Activated CD4-positive, alpha-beta memory T cell treated with anti-CD3 and anti-CD28 coated beads, Interleukin-2, amount 10 ng/mL, durations not matched to agents 7 days and 5 days (primary cell): ENCODE data around the gene CCDC51. TPM values are rescaled to one million over a fixed set of nuclear protein-coding genes. Genes with fewer than 3 reads are reported as not detected.
"Not testable (repeated sequence)": the region's sequence is repeated elsewhere in the genome, so short reads cannot be mapped to it uniquely, and the experiment has no call there.

Experiments
- CTCF ChIA-PET: fragments of 350-600 bp; sonication (Branson Sonifier 250); formaldehyde crosslinking; loops from one replicate; lab custom pipeline; 2021; ENCODE audit warnings: antibody characterized with exemption, inconsistent platforms; lab: Charles Lee
- POLR2A ChIA-PET: fragments of 350-600 bp; sonication (Branson Sonifier 250); formaldehyde crosslinking; loops from one replicate; lab custom pipeline; 2021; ENCODE audit warnings: antibody characterized with exemption; lab: Charles Lee
- DNase-seq: peaks from one replicate; pipeline ENCODE4 v3.0.0-alpha.2; 2020
- H3K27ac Mint-ChIP-seq: one replicate; pipeline ENCODE4 v1.8.0; 2021; ENCODE audit warnings: mild to moderate bottlenecking, mixed read lengths
- H3K27me3 Mint-ChIP-seq: one replicate; pipeline ENCODE4 v1.8.0; 2021; ENCODE audit warnings: mixed read lengths
- H3K36me3 Mint-ChIP-seq: one replicate; pipeline ENCODE4 v1.8.0; 2021; ENCODE audit warnings: low read depth, mixed read lengths
- H3K4me1 Mint-ChIP-seq: one replicate; pipeline ENCODE4 v1.8.0; 2021; ENCODE audit warnings: mixed read lengths
- H3K4me3 Mint-ChIP-seq: one replicate; pipeline ENCODE4 v1.8.0; 2021; ENCODE audit warnings: mild to moderate bottlenecking, mixed read lengths
- H3K9me3 Mint-ChIP-seq: one replicate; pipeline ENCODE4 v1.8.0; 2021; ENCODE audit warnings: mixed read lengths
- total RNA-seq, 2 experiments: library from RNA; stranded (reverse); gene quantifications; one replicate each; pipeline ENCODE4 v1.2.3, GENCODE V29; 2021

The CCDC51 gene
- total RNA-seq, 2 experiments from 2014 or later = 14.9 to 17.5 TPM

GRCh38 chr3:48407542-48408099 is 32.3 kb downstream of the CCDC51 start:
- Mint-ChIP-seq H3K9me3 (no peaks in the 10 kb centered on the region), H3K27ac (no peak overlapping the region), H3K27me3 (no peaks in the 10 kb centered on the region), H3K4me3 (no peak overlapping the region), H3K36me3 (no peaks in the 10 kb centered on the region), H3K4me1 (no peaks in the 10 kb centered on the region)
- DNase-seq = peak; percentile 14
- ChIA-PET CTCF (interaction anchor here (0.8 to 12.4 kb wide), 5 partner anchors 8 to 159 kb away, joined by 3 to 261 read pairs (median 3); no protein-coding TSS in a partner anchor), POLR2A (interaction anchor here (0.7 to 1.3 kb wide), 3 partner anchors 8 to 130 kb away, joined by 3 to 4 read pairs (median 3); no protein-coding TSS in a partner anchor)

- Mint-ChIP-seq H3K27me3 (no peaks in the 10 kb centered on the region), H3K4me3 (no peak overlapping the region), H3K27ac (no peak overlapping the region), H3K36me3 (no peaks in the 10 kb centered on the region), H3K9me3 (no peaks in the 10 kb centered on the region), H3K4me1 (no peaks in the 10 kb centered on the region)
- ChIA-PET CTCF (interaction anchor here (1.2 to 12.4 kb wide), 2 partner anchors 28 to 151 kb away, joined by 4 to 261 read pairs; no protein-coding TSS in a partner anchor), POLR2A (interaction anchor here (0.7 to 1.1 kb wide), 2 partner anchors 12 to 129 kb away, joined by 3 read pairs; no protein-coding TSS in a partner anchor)
- DNase-seq = no peak
Measured at GRCh38 chr3:48406443-48407431, 33.2 kb downstream of the CCDC51 start.

- no peaks in the 10 kb centered on the region for H3K9me3 Mint-ChIP-seq
- no peak overlapping the region for H3K27ac Mint-ChIP-seq
- ChIA-PET CTCF (interaction anchor here (12.4 kb wide), 1 partner anchor 29 kb away, joined by 261 read pairs; no protein-coding TSS in a partner anchor), POLR2A (no interaction called here)
- H3K4me1 Mint-ChIP-seq = peaks cover under 1% of the 10 kb centered on the region
- H3K27me3 Mint-ChIP-seq = peaks cover under 1% of the 10 kb centered on the region
- H3K36me3 Mint-ChIP-seq = no peaks in the 10 kb centered on the region
- DNase-seq = no peak
- no peak overlapping the region for H3K4me3 Mint-ChIP-seq
Measured at GRCh38 chr3:48405971-48406370, 33.9 kb downstream of the CCDC51 start.

GRCh38 chr3:48405343-48405881 is 34.5 kb downstream of the CCDC51 start:
- no peak overlapping the region for H3K4me3 Mint-ChIP-seq
- H3K27me3 Mint-ChIP-seq = peaks cover 2% of the 10 kb centered on the region
- no peak overlapping the region for H3K27ac Mint-ChIP-seq
- ChIA-PET CTCF (interaction anchor here (12.4 kb wide), 1 partner anchor 30 kb away, joined by 261 read pairs; no protein-coding TSS in a partner anchor), POLR2A (no interaction called here)
- no peak for DNase-seq
- no peaks in the 10 kb centered on the region for H3K9me3 Mint-ChIP-seq
- H3K36me3 Mint-ChIP-seq = no peaks in the 10 kb centered on the region
- H3K4me1 Mint-ChIP-seq = peaks cover 2% of the 10 kb centered on the region

- DNase-seq = no peak
- Mint-ChIP-seq H3K4me3 (no peak overlapping the region), H3K36me3 (no peaks in the 10 kb centered on the region), H3K27me3 (peaks cover 2% of the 10 kb centered on the region), H3K27ac (no peak overlapping the region), H3K4me1 (peaks cover 2% of the 10 kb centered on the region), H3K9me3 (no peaks in the 10 kb centered on the region)
- POLR2A ChIA-PET = interaction anchor here (1.2 kb wide), 1 partner anchor 36 kb away, joined by 3 read pairs; no protein-coding TSS in a partner anchor
- CTCF ChIA-PET = interaction anchor here (12.4 kb wide), 1 partner anchor 30 kb away, joined by 261 read pairs; no protein-coding TSS in a partner anchor
Measured at GRCh38 chr3:48404440-48405342, 35.2 kb downstream of the CCDC51 start.

GRCh38 chr3:48403533-48404439 is 36.1 kb downstream of the CCDC51 start:
- no peak overlapping the region for H3K4me3 Mint-ChIP-seq
- H3K27me3 Mint-ChIP-seq = peaks cover 2% of the 10 kb centered on the region
- POLR2A ChIA-PET = interaction anchor here (1.2 kb wide), 1 partner anchor 37 kb away, joined by 3 read pairs; no protein-coding TSS in a partner anchor
- CTCF ChIA-PET = interaction anchor here (1.4 to 12.4 kb wide), 2 partner anchors 31 to 103 kb away, joined by 3 to 261 read pairs; no protein-coding TSS in a partner anchor
- H3K36me3 Mint-ChIP-seq = no peaks in the 10 kb centered on the region
- H3K27ac Mint-ChIP-seq = no peak overlapping the region
- no peak for DNase-seq
- no peaks in the 10 kb centered on the region for H3K9me3 Mint-ChIP-seq
- H3K4me1 Mint-ChIP-seq = peaks cover 2% of the 10 kb centered on the region

GRCh38 chr3:48402907-48403306 is 37.0 kb downstream of the CCDC51 start:
- no peaks in the 10 kb centered on the region for H3K36me3 Mint-ChIP-seq
- no peak for DNase-seq
- H3K27ac Mint-ChIP-seq = no peak overlapping the region
- peaks cover 2% of the 10 kb centered on the region for H3K27me3 Mint-ChIP-seq
- ChIA-PET CTCF (interaction anchor here (1.4 to 12.4 kb wide), 2 partner anchors 32 to 104 kb away, joined by 3 to 261 read pairs; no protein-coding TSS in a partner anchor), POLR2A (no interaction called here)
- H3K4me3 Mint-ChIP-seq = no peak overlapping the region
- H3K9me3 Mint-ChIP-seq = no peaks in the 10 kb centered on the region
- H3K4me1 Mint-ChIP-seq = peaks cover 2% of the 10 kb centered on the region

GRCh38 chr3:48402281-48402732 is 37.6 kb downstream of the CCDC51 start:
- no peak overlapping the region for H3K27ac Mint-ChIP-seq
- ChIA-PET CTCF (interaction anchor here (0.5 to 12.4 kb wide), 9 partner anchors 21 to 780 kb away, joined by 3 to 261 read pairs (median 12); partner anchors contain the start of genes CCDC51, PFKFB4 and TMA7), POLR2A (no interaction called here)
- peaks cover 2% of the 10 kb centered on the region for H3K4me1 Mint-ChIP-seq
- H3K36me3 Mint-ChIP-seq = no peaks in the 10 kb centered on the region
- peaks cover 2% of the 10 kb centered on the region for H3K27me3 Mint-ChIP-seq
- DNase-seq = no peak
- no peak overlapping the region for H3K4me3 Mint-ChIP-seq
- H3K9me3 Mint-ChIP-seq = no peaks in the 10 kb centered on the region

GRCh38 chr3:48401434-48401901 is 38.5 kb downstream of the CCDC51 start:
- CTCF ChIA-PET = interaction anchor here (0.7 to 12.4 kb wide), 52 partner anchors 9 to 1859 kb away, joined by 3 to 261 read pairs (median 5); partner anchors contain the start of genes ATRIP, CCDC51, CDC25A and NCKIPSD
- H3K27ac Mint-ChIP-seq, H3K4me1 Mint-ChIP-seq, H3K27me3 Mint-ChIP-seq, H3K4me3 Mint-ChIP-seq, H3K9me3 Mint-ChIP-seq, DNase-seq, H3K36me3 Mint-ChIP-seq: not testable (repeated sequence)
- POLR2A ChIA-PET = interaction anchor here (1.1 to 2.3 kb wide), 6 partner anchors 34 to 157 kb away, joined by 3 to 13 read pairs (median 5); partner anchors contain the start of genes ATRIP, CCDC51, SHISA5 and TMA7

- Mint-ChIP-seq H3K9me3 (no peaks in the 10 kb centered on the region), H3K4me3 (no peak overlapping the region), H3K36me3 (no peaks in the 10 kb centered on the region), H3K27me3 (peaks cover 3% of the 10 kb centered on the region), H3K4me1 (peaks cover 2% of the 10 kb centered on the region), H3K27ac (no peak overlapping the region)
- ChIA-PET CTCF (interaction anchor here (0.6 to 12.4 kb wide), 70 partner anchors 9 to 1859 kb away, joined by 3 to 261 read pairs (median 4); partner anchors contain the start of genes ATRIP, CCDC51, CDC25A and NCKIPSD), POLR2A (interaction anchor here (0.7 to 2.3 kb wide), 7 partner anchors 33 to 158 kb away, joined by 3 to 13 read pairs (median 4); partner anchors contain the start of genes ATRIP, CCDC51, SHISA5 and TMA7)
- peak; percentile 72 for DNase-seq
Measured at GRCh38 chr3:48400824-48401433, 39.0 kb downstream of the CCDC51 start.
